A204.1 (cell line): Measurements from ENCODE around the gene CARS1.

ENCODE experiments used
- FAIRE-seq: peaks from 2 replicates; lab custom pipeline; 2012; peaks lifted over from hg19 to GRCh38; lab: Jason Lieb, UNC

CARS1 gene

GRCh38 chr11:3058753-3059664, 1.8 kb upstream of the CARS1 start:
- FAIRE-seq = no peak

DNA sequence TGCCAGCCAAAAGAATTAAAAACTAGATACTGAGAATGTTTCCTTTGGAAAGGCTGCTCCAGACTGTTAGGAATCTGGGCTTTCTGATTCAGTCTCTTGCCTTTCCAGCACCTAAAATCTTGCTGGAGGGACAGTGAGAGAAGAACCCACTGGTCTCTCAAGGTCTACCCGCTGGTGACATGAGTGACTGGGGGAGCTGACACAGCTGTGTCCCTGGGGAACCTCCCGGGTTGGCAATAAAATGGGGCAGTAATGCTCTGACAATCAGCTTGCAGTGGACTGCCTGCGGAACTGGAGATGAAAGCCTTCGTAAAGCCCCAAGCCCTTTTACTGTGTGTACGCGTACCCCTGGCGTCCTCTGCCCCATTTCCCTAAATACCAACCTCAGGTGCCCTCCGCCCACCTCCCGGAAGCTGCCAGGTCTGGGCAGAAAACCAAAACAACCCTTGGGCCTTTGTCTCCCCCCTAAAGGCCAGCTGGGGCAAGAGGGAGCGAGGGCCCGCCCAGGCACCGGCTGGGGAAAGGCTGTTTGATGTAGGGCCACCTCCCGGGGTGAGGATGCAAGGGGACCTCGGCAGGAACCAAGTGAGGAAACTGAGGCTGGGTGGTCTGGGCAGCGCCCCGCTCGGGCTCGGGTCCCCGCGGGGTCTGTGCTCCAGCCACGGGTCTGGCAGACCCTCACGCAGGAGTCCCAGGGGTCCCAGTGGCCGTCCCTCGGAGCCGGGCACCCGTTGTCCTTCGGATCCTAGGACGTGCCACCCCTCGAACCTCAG, 741 bp downstream of the CARS1 start:
- FAIRE-seq = no peak

- FAIRE-seq = no peak
Observed at GRCh38 chr11:3055891-3056290, 1.3 kb downstream of the CARS1 start.

GRCh38 chr11:3052567-3052966, 4.7 kb downstream of the CARS1 start:
- FAIRE-seq = no peak

- FAIRE-seq = no peak
Observed at GRCh38 chr11:3052109-3052479, 5.1 kb downstream of the CARS1 start.

DNA sequence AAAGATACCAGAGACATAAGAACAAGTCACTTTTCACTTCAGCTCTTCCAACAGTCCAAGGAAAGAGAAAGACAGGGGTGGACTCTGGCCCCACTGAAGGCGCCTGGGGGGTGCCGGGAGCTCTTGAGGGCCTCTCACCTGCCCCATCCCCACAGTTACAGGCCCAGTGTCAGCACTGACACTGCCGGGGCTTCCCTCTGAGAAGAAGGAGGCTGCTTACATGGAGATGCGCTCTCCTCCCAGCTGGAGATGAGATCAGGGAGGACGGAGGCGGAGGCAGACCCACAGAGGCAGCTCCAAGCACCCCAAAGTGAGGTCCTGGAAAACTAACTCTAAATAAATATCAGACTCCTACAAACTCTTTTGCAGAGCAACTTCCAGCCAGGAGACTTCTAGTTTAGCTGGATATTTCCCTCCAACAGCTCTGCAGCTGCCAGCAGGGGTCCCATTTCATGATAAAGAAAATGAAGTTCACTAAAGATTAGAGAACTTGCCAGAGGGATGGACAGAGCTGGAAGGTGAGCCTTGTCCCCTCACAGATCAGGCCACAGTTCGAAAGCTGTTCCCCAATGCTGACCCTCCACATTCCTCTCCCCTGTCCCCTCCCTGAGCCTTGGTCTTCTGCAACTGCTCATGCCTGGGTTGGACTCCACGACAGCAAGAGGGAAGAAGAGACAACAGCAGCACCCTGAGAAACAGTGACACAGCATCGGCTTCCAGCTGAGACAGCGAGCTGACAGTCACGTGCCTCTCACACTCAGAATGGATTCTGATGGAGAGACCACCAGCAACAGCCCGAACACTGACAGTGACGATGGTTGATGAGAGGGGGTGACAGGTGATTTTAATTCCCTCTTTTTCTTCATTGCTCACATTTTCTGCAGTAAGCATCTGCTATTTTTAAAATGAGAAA, 5.8 kb downstream of the CARS1 start:
- no peak for FAIRE-seq

DNA sequence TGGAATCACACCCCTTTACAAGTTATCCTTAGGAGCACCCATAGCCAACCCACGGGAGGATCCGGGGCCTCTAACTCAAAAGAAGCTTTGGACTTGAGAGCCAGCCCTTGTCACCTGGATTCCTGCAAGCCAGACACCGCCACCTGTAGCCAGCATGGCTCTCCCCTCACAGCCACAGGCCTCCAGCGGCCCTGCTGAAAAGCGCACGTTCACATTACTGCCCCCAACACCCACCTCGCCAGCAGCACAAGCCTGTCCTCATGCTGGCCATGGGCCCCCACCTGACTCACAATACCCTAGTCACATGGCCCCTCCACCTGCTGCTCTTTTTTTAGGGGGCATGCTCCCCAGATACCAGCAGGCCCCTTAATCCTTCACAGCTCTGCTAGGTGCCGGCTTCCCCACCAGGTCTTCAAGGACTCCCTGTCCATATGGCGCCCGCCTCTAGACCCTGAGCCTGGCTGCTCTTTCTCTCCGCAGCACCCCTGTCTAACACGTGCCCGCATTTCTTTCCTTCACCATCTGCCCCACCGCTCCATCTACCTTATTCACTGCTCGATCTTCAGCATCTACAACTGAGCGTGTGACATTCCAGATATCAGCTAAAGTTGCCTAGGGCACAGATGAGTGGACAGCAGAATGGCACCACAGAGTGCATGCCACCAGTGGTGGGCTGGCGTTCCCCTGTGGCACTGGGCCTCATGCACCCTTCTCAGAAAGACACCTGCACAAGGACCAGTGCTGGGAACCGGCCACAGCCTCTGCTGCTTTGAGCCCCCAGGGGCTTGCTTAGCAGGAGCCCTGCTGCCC, 6.6 kb downstream of the CARS1 start:
- no peak for FAIRE-seq

GRCh38 chr11:3049430-3050243, 7.6 kb downstream of the CARS1 start:
- FAIRE-seq = no peak

- no peak for FAIRE-seq
Observed at GRCh38 chr11:3047637-3048036, 9.6 kb downstream of the CARS1 start.

- no peak for FAIRE-seq
Observed at GRCh38 chr11:3046641-3047040, 10.6 kb downstream of the CARS1 start.

DNA sequence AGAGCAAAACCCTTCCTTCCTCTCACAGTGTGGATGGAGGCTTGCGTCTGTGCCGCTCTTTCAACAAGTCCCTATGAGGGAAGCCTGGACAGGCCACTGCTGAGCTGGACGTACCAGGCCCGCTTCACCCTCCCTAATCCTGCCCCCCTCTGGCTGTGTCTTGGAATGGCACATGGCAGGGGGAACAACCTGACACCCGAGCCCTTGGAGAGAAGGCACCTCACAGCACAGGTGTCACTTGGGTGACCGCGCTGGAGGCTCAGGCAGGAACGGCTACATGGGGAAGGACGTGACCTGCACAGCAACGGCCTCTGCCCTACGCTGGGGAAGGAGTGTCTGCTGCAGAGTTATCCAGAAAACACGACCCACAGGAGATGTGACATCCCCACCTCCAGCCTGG, 11.0 kb downstream of the CARS1 start:
- no peak for FAIRE-seq

- FAIRE-seq = no peak
Observed at GRCh38 chr11:3044915-3045314, 12.3 kb downstream of the CARS1 start.

DNA sequence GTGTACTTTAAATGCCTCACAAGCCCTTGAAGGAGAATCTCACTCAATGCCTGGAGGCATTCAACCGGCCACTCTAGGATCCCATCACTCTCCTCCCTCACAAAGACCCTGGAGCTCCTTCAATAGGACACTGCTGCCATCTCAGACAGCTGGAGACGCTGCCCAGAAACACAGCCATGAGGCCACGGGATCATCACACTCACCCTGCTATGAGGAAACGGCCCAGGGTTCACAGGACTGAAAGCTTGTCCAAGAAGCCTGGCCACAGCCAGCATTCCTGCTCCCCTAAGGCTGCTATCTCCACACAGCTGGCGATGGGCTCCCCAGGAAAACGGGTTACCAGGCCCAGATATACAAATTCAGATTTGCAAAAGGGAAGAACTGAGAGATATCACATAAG, 13.2 kb downstream of the CARS1 start:
- FAIRE-seq = no peak

GRCh38 chr11:3043315-3043871, 13.8 kb downstream of the CARS1 start:
- no peak for FAIRE-seq

GRCh38 chr11:3042496-3043314, 14.5 kb downstream of the CARS1 start:
- FAIRE-seq = no peak

DNA sequence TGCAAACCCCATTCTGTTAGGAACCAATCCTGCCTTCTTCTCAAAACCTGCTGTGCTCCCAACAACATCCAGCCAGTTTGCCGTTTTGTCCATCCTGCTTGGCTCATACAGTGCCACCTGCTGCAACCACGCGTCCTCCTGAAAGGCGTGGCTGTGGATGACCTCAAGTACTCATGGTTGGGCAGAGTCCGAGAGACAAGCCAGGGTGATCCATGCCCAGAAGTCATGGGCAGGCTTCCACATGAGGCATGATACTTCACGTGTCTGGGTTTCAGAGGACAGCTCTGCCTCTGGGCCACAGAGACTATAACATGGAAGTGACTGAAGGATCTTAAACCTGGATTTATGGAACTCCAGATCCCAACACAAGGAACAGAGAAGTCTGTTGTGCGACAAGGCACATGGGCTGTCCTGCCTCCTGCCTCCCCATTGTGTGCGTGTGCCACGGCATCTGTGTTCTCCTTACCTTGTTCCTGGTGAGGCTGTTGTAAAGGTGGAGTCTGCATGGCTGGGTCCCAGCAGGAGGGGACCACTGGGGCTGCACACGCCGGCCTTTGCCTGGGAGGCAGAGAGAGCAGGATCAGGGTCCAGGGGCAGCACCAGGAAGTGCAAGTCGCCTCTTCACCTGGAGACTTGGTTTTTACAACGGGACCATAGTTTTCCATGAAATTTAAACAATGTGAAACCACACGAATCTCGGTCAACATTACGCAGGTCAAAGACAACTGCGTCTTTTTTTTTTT, 15.4 kb downstream of the CARS1 start:
- FAIRE-seq = no peak

- no peak for FAIRE-seq
Observed at GRCh38 chr11:3040881-3041280, 16.3 kb downstream of the CARS1 start.

GRCh38 chr11:3037945-3038271, 19.3 kb downstream of the CARS1 start:
- no peak for FAIRE-seq
